Loucy (cell line): Measurements from ENCODE around the gene DISC1.

ENCODE experiments used
- H2AFZ ChIP-seq: fragments of 200-600 bp; sonication (generic); 2 replicates; pipeline ENCODE4 v1.6.0; 2016; ENCODE audit warnings: antibody characterized with exemption, mild to moderate bottlenecking, low read length, moderate library complexity
- H3F3A ChIP-seq: fragments of 200-600 bp; 2 replicates; pipeline ENCODE4 v1.6.0; 2016; ENCODE audit warnings: antibody characterized with exemption, low read depth, mild to moderate bottlenecking
- H3K27me3 ChIP-seq: fragments of 200-600 bp; sonication (generic); 2 replicates; pipeline ENCODE4 v1.6.1; 2014; ENCODE audit warnings: low read length, mild to moderate bottlenecking; ENCODE audit not compliant: insufficient read depth, poor library complexity, severe bottlenecking
- H3K36me3 ChIP-seq: fragments of 200-600 bp; sonication (generic); 2 replicates; pipeline ENCODE4 v1.6.1; 2016; ENCODE audit warnings: low read length; ENCODE audit not compliant: insufficient read depth
- H3K4me1 ChIP-seq: fragments of 200-600 bp; sonication (generic); 2 replicates; pipeline ENCODE4 v1.5.1; 2014; ENCODE audit warnings: low read length, mild to moderate bottlenecking; ENCODE audit not compliant: insufficient read depth, poor library complexity, severe bottlenecking
- H3K4me2 ChIP-seq: fragments of 200-600 bp; sonication (generic); 2 replicates; pipeline ENCODE4 v1.6.0; 2014; ENCODE audit warnings: antibody characterized with exemption, low read length, low read depth, mild to moderate bottlenecking; ENCODE audit not compliant: poor library complexity, severe bottlenecking
- H3K4me3 ChIP-seq: fragments of 200-600 bp; sonication (generic); 2 replicates; pipeline ENCODE4 v1.5.1; 2014; ENCODE audit warnings: low read length, mild to moderate bottlenecking, mixed read lengths; ENCODE audit not compliant: poor library complexity, severe bottlenecking
- H3K79me2 ChIP-seq: fragments of 200-600 bp; sonication (generic); 2 replicates; pipeline ENCODE4 v1.6.1; 2014; ENCODE audit warnings: low read length; ENCODE audit not compliant: insufficient read depth
- H3K9ac ChIP-seq: fragments of 200-600 bp; sonication (generic); 2 replicates; pipeline ENCODE4 v1.6.0; 2014; ENCODE audit warnings: mild to moderate bottlenecking, low read depth, low read length, moderate library complexity; ENCODE audit not compliant: poor library complexity, severe bottlenecking
- H3K9me2 ChIP-seq: fragments of 200-600 bp; sonication (generic); replicated peaks from 2 replicates; pipeline ENCODE4 v1.6.1; 2016; ENCODE audit warnings: low read depth, low read length, mixed read lengths
- H3K9me3 ChIP-seq: fragments of 200-600 bp; sonication (generic); 2 replicates; pipeline ENCODE4 v1.6.1; 2014; ENCODE audit warnings: mild to moderate bottlenecking, antibody characterized with exemption, low read length, low read depth; ENCODE audit not compliant: insufficient read depth
- H4K20me1 ChIP-seq: fragments of 200-600 bp; sonication (generic); 2 replicates; pipeline ENCODE4 v1.6.0; 2014; ENCODE audit warnings: antibody characterized with exemption, low read length, mild to moderate bottlenecking; ENCODE audit not compliant: insufficient read depth, poor library complexity, severe bottlenecking
- EZH2phosphoT487 ChIP-seq: fragments of 200-600 bp; IDR thresholded peaks from 2 replicates; pipeline ENCODE4 v1.6.1; 2018; ENCODE audit warnings: antibody characterized with exemption, mild to moderate bottlenecking, moderate library complexity, borderline replicate concordance
- TF ChIP-seq, protein P1 (sequence below): fragments of 200-600 bp; sonication (generic); conservative IDR thresholded peaks from 2 replicates; pipeline ENCODE4 v1.5.1; 2014; ENCODE audit warnings: mild to moderate bottlenecking, antibody characterized with exemption, low read length

The DISC1 gene

DNA sequence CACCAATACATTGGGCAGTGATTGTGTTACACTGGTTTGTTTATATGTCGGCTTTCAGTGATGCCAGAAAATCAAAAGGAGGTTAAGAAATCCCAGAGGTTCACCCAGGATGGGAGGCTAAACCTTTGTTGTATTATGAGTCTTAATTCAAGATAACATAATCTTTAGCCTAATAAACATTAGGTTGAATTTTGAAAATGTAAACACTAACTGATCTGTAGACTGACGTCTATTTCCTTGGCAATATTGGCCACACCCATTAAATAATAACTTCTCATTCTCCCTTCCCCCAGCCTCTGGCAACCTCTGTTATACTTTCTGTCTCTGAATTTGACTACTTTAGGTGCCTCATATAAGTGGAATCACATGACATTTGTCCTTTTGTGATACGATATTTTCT lies 238.7 kb downstream of the DISC1 start:
- Histone ChIP-seq H3F3A (no peaks in the 10 kb centered on the region), H3K27me3 (no peaks in the 10 kb centered on the region), H3K9me2 (no peaks in the 10 kb centered on the region), H3K79me2 (no peaks in the 10 kb centered on the region), H3K9me3 (no peaks in the 10 kb centered on the region), H3K9ac (no peak overlapping the region), H3K36me3 (no peaks in the 10 kb centered on the region), H4K20me1 (no peaks in the 10 kb centered on the region), H3K4me3 (no peak overlapping the region), H2AFZ (no peak overlapping the region), H3K4me1 (peaks cover 11% of the 10 kb centered on the region), H3K4me2 (no peak overlapping the region)
- TF ChIP-seq EZH2phosphoT487: no peak
- TF ChIP-seq, protein P1, sequence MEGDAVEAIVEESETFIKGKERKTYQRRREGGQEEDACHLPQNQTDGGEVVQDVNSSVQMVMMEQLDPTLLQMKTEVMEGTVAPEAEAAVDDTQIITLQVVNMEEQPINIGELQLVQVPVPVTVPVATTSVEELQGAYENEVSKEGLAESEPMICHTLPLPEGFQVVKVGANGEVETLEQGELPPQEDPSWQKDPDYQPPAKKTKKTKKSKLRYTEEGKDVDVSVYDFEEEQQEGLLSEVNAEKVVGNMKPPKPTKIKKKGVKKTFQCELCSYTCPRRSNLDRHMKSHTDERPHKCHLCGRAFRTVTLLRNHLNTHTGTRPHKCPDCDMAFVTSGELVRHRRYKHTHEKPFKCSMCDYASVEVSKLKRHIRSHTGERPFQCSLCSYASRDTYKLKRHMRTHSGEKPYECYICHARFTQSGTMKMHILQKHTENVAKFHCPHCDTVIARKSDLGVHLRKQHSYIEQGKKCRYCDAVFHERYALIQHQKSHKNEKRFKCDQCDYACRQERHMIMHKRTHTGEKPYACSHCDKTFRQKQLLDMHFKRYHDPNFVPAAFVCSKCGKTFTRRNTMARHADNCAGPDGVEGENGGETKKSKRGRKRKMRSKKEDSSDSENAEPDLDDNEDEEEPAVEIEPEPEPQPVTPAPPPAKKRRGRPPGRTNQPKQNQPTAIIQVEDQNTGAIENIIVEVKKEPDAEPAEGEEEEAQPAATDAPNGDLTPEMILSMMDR: no peak

DNA sequence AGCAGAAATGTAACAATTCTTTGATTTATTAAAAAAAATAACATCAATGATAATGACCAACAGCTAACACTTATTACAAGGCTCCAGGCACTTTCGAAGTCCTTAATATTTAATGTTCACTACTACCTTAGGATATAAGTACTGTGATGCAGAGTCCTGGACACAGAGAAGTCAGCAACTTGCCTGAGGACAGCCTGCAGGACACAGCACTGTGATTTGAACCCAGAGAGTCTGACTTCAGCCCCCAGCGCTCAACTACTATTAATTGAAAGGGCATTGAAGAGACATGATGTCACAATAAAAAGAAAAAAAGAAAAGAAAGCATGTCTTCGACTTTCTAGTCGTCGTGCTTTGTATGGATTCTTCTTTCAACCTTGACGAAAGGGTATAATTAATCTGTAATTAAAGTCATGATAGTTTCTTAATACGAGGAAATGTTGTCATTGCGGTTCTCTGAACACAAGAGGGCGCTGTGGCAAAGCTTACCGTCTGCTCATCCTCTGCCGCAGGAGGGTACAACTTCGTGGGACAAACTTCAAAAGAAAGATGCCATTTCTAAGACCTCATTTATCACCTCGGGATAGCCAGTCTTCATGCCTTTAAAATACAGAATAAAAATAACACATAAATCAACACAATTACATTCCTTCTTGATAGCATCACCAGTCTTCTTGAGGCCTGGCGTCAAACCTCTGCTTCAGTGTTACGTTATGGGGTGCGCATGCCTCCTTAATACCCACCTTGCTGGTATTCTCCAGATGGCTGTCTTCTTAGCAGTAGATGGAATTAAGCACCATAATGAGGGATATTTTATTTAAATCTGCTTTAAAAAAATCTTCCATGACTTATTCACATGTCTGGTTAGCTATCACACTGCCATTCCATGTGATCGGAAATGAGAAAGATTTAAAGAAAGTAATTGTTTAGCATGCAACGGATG lies 240.1 kb downstream of the DISC1 start:
- no peaks in the 10 kb centered on the region for H3K36me3 ChIP-seq
- no peak overlapping the region for H3K9ac ChIP-seq
- no peak overlapping the region for H3K4me3 ChIP-seq

GRCh38 chr1:231867607-231868006 lies 241.0 kb downstream of the DISC1 start:
- H3K4me1 ChIP-seq: peaks cover 11% of the 10 kb centered on the region
- H3K4me2 ChIP-seq: no peak overlapping the region
- H3K36me3 ChIP-seq: no peaks in the 10 kb centered on the region

More for the DNA sequence above, 240.1 kb downstream of the DISC1 start:
- TF ChIP-seq, protein P1: peak; percentile 95
- no peak for TF ChIP-seq EZH2phosphoT487
- Histone ChIP-seq H3K4me1 (peaks cover 11% of the 10 kb centered on the region), H3K9me3 (no peaks in the 10 kb centered on the region), H3K4me2 (no peak overlapping the region), H3F3A (no peaks in the 10 kb centered on the region), H3K79me2 (no peaks in the 10 kb centered on the region), H2AFZ (no peak overlapping the region), H3K27me3 (no peaks in the 10 kb centered on the region), H3K9me2 (no peaks in the 10 kb centered on the region), H4K20me1 (no peaks in the 10 kb centered on the region)

More at GRCh38 chr1:231867607-231868006, 241.0 kb downstream of the DISC1 start:
- Histone ChIP-seq H4K20me1 (no peaks in the 10 kb centered on the region), H3K27me3 (no peaks in the 10 kb centered on the region), H3K9me2 (no peaks in the 10 kb centered on the region), H3F3A (no peaks in the 10 kb centered on the region), H3K79me2 (no peaks in the 10 kb centered on the region), H3K9ac (no peak overlapping the region), H3K9me3 (no peaks in the 10 kb centered on the region), H3K4me3 (no peak overlapping the region), H2AFZ (no peak overlapping the region)
- TF ChIP-seq, protein P1: no peak
- no peak for TF ChIP-seq EZH2phosphoT487
